HCT116 (cell line): ENCODE measurements around the gene ZNF497. TPM values are rescaled to one million over a fixed set of nuclear protein-coding genes. Genes with fewer than 3 reads are reported as not detected.
A peak's percentile ranks its signal among the peaks of the same experiment; 100 is the strongest.

ENCODE experiments used
- ATAC-seq: fragments of 200-7000 bp; cut with Tn5 transposase; 2 replicates; pipeline ENCODE4 v1.9.1; 2020; ENCODE audit warnings: mild to moderate bottlenecking, moderate library complexity
- BruUV-seq: library from RNA; stranded (reverse); fragments of 400-500 nt; replicated peaks from 2 replicates; lab custom pipeline; 2021; lab: Mats Ljungman, UMichigan
- CTCF ChIA-PET: fragments of 300-600 bp; sonication (Branson Sonifier 250); formaldehyde crosslinking; loops from one replicate; lab custom pipeline; 2021; ENCODE audit warnings: antibody characterized with exemption; lab: Charles Lee
- POLR2A ChIA-PET: fragments of 300-600, 350-600 bp; sonication (Branson Sonifier 250); formaldehyde crosslinking; loops from one replicate; lab custom pipeline; 2021; ENCODE audit warnings: antibody characterized with exemption; lab: Charles Lee
- RAD21 ChIA-PET, 2 experiments: fragments of 300-600 bp; sonication (Branson Sonifier 250); formaldehyde crosslinking; loops; one replicate each; lab custom pipeline; 2023; ENCODE audit warnings: low total read pairs in 2 of 2; ENCODE audit not compliant: uncharacterized antibody in 2 of 2, unreplicated experiment in 2 of 2, low non-redundant PET in 1 of 2; lab: Charles Lee
- DNase-seq: peaks from one replicate; pipeline ENCODE4 v3.0.0-alpha.2; 2010; ENCODE audit warnings: low read depth, low spot score
- H2AFZ ChIP-seq: fragments of 200-600 bp; shearing (Covaris generic), sonication (generic); 2 replicates; pipeline ENCODE4 v1.6.1; 2017; ENCODE audit warnings: low read depth, mixed run types, mixed read lengths, antibody characterized with exemption, low read length; ENCODE audit not compliant: poor library complexity, severe bottlenecking
- H3K27ac ChIP-seq: 2 replicates; pipeline ENCODE4 v1.5.1; 2012; ENCODE audit warnings: low read depth, low read length
- H3K27me3 ChIP-seq: fragments of 200-600 bp; sonication (generic); 2 replicates; pipeline ENCODE4 v1.6.1; 2016; ENCODE audit warnings: mixed run types, low read length, mixed read lengths; ENCODE audit not compliant: insufficient read depth
- H3K36me3 ChIP-seq, 2 experiments: fragments of 200-500 bp in 1 of 2; fragments of 200-600 bp in 1 of 2; sonication (Bioruptor generic) in 1 of 2; sonication (generic) in 1 of 2; 2 replicates each; pipeline versions ENCODE4 v1.5.1 to v1.6.1; 2014 to 2016; ENCODE audit warnings: low read length in 2 of 2, inconsistent platforms in 1 of 2, mixed read lengths in 1 of 2, mixed run types in 1 of 2; ENCODE audit not compliant: insufficient read depth in 2 of 2, control insufficient read depth in 1 of 2
- H3K4me1 ChIP-seq, 2 experiments: fragments of 200-600 bp in 1 of 2; sonication (generic) in 1 of 2; 2 replicates each; pipeline versions ENCODE4 v1.5.1 to v1.6.1; 2012 to 2017; ENCODE audit warnings: low read length in 2 of 2, inconsistent platforms in 1 of 2, mild to moderate bottlenecking in 1 of 2, mixed read lengths in 1 of 2, mixed run types in 1 of 2, moderate library complexity in 1 of 2; ENCODE audit not compliant: insufficient read depth in 2 of 2, control insufficient read depth in 1 of 2
- H3K4me2 ChIP-seq: fragments of 200-600 bp; sonication (generic); 2 replicates; pipeline ENCODE4 v1.6.1; 2017; ENCODE audit warnings: mixed run types, low read length, mixed read lengths
- H3K4me3 ChIP-seq, 2 experiments: fragments of 200-600 bp in 1 of 2; sonication (generic) in 1 of 2; replicated peaks in 1 of 2; 2 replicates each; pipeline ENCODE4 v1.5.1; 2011 to 2016; ENCODE audit warnings: low read length in 2 of 2, control low read depth in 1 of 2, low read depth in 1 of 2, mild to moderate bottlenecking in 1 of 2, mixed read lengths in 1 of 2, mixed run types in 1 of 2
- H3K79me2 ChIP-seq: fragments of 200-600 bp; sonication (generic); 2 replicates; pipeline ENCODE4 v1.6.1; 2017; ENCODE audit warnings: mild to moderate bottlenecking, mixed run types, low read length, moderate library complexity, mixed read lengths; ENCODE audit not compliant: insufficient read depth
- H3K9ac ChIP-seq: fragments of 200-600 bp; sonication (generic); 2 replicates; pipeline ENCODE4 v1.6.1; 2016; ENCODE audit warnings: low read length, mixed read lengths
- H3K9me2 ChIP-seq: fragments of 200-600 bp; sonication (generic), shearing (Covaris generic); 2 replicates; pipeline ENCODE4 v1.6.1; 2017; ENCODE audit warnings: mixed run types, mild to moderate bottlenecking, moderate library complexity; ENCODE audit not compliant: insufficient read depth
- H3K9me3 ChIP-seq, 2 experiments: fragments of 200-500 bp in 1 of 2; fragments of 200-600 bp in 1 of 2; sonication (Bioruptor generic) in 1 of 2; sonication (generic) in 1 of 2; 2 replicates each; pipeline ENCODE4 v1.6.1; 2014 to 2017; ENCODE audit warnings: low read length in 2 of 2, mixed read lengths in 2 of 2, inconsistent platforms in 1 of 2, low read depth in 1 of 2, mild to moderate bottlenecking in 1 of 2, mixed run types in 1 of 2, moderate library complexity in 1 of 2; ENCODE audit not compliant: control insufficient read depth in 1 of 2, insufficient read depth in 1 of 2
- H4K20me1 ChIP-seq: fragments of 200-600 bp; sonication (generic), shearing (Covaris generic); 2 replicates; pipeline ENCODE4 v1.6.1; 2017; ENCODE audit warnings: mixed run types, mild to moderate bottlenecking, moderate library complexity; ENCODE audit not compliant: insufficient read depth
- CEBPB ChIP-seq: IDR thresholded peaks from 2 replicates; pipeline ENCODE4 v1.6.1; 2012; ENCODE audit warnings: low read depth
- FOSL1 ChIP-seq: IDR thresholded peaks from 2 replicates; pipeline ENCODE4 v1.6.1; 2012; ENCODE audit warnings: low read depth
- MAX ChIP-seq: IDR thresholded peaks from 2 replicates; pipeline ENCODE4 v1.6.1; 2012
- POLR2A ChIP-seq: IDR thresholded peaks from 2 replicates; pipeline ENCODE4 v1.7.0; 2011; ENCODE audit warnings: borderline replicate concordance; ENCODE audit not compliant: insufficient read depth, insufficient read length; ENCODE audit errors: extremely low read depth
- POLR2AphosphoS5 ChIP-seq: IDR thresholded peaks from 2 replicates; pipeline ENCODE4 v1.6.1; 2011; ENCODE audit warnings: mild to moderate bottlenecking, low read depth, low read length, moderate library complexity
- RAD21 ChIP-seq: IDR thresholded peaks from 2 replicates; pipeline ENCODE4 v1.6.1; 2012; ENCODE audit warnings: low read depth, mild to moderate bottlenecking
- SIN3A ChIP-seq: IDR thresholded peaks from 2 replicates; pipeline ENCODE4 v1.6.1; 2012; ENCODE audit warnings: low read depth
- SP1 ChIP-seq: IDR thresholded peaks from 2 replicates; pipeline ENCODE4 v1.6.1; 2012; ENCODE audit warnings: low read depth
- SRF ChIP-seq: IDR thresholded peaks from 2 replicates; pipeline ENCODE4 v1.6.1; 2012; ENCODE audit warnings: low read depth
- YY1 ChIP-seq: IDR thresholded peaks from 2 replicates; pipeline ENCODE4 v1.6.1; 2011; ENCODE audit warnings: low read length, low read depth, moderate library complexity, mild to moderate bottlenecking; ENCODE audit not compliant: insufficient replicate concordance; ENCODE audit errors: extremely low read depth
- intact Hi-C: fragments of 100-400 bp; cut with micrococcal nuclease; formaldehyde crosslinking; loops from 2 replicates; pipeline ENCODE4 v1.10.0; 2022
- total RNA-seq: library from RNA; stranded (reverse); gene quantifications from one replicate; pipeline ENCODE4 v1.2.1, GENCODE V29; 2021; ENCODE audit not compliant: unreplicated experiment

The ZNF497 gene
- total RNA-seq, 1 experiment from 2014 or later = 5.1 TPM

- H2AFZ ChIP-seq = no peak overlapping the region
- no TSS peak for BruUV-seq
- H4K20me1 ChIP-seq = no peaks in the 10 kb centered on the region
- H3K4me3 ChIP-seq = peak overlapping the region; percentile 68 to 83
- H3K4me1 ChIP-seq = peaks cover 12 to 21% of the 10 kb centered on the region in 2 experiments
- ATAC-seq = peak; percentile 96
- peak overlapping the region; percentile 80 for H3K27ac ChIP-seq
- peaks cover 15% of the 10 kb centered on the region for H3K79me2 ChIP-seq
- intact Hi-C loops = no loop called here
- RAD21 ChIA-PET = no interaction called here
- CTCF ChIA-PET = no interaction called here
- TF ChIP-seq MAX (peak; percentile 67), FOSL1 (no peak), CEBPB (no peak), POLR2A (peak; percentile 94), SIN3A (peak; percentile 37; the same call in 1 of the 2 replicates), POLR2AphosphoS5 (peak; percentile 90), SP1 (peak; percentile 95), RAD21 (no peak), YY1 (peak; percentile 48), SRF (peak; percentile 39; the same call in 1 of the 2 replicates)
- no peaks in the 10 kb centered on the region for H3K27me3 ChIP-seq
- no peaks in the 10 kb centered on the region for H3K36me3 ChIP-seq
- no peaks in the 10 kb centered on the region for H3K9me2 ChIP-seq
- peak overlapping the region; percentile 86 for H3K9ac ChIP-seq
- no peaks in the 10 kb centered on the region for H3K9me3 ChIP-seq
- peak; percentile 99 for DNase-seq
- POLR2A ChIA-PET = no interaction called here
- H3K4me2 ChIP-seq = peak overlapping the region; percentile 97
Observed at GRCh38 chr19:58400916-58401839, 38.6 kb upstream of the ZNF497 start.
